DMS79 treated with DMSO at 0.1 percent for 48 hours (cell line): ENCODE measurements around the gene UBE2D1.
"Not testable (repeated sequence)": the region's sequence is repeated elsewhere in the genome, so short reads cannot be mapped to it uniquely, and the experiment has no call there.

ENCODE experiments used
- DNase-seq: peaks from one replicate; lab custom pipeline; 2025; lab: John Stamatoyannopoulos, UW

The UBE2D1 gene

GRCh38 chr10:58384095-58384494, 49.3 kb downstream of the UBE2D1 start:
- DNase-seq: no peak

- peak; percentile 33 for DNase-seq
Measured at GRCh38 chr10:58384544-58384998, 49.8 kb downstream of the UBE2D1 start.

- peak; percentile 45 for DNase-seq
Measured at GRCh38 chr10:58384999-58385783, 50.4 kb downstream of the UBE2D1 start, which contains the start of gene TFAM. Gene TFAM (plus strand): TSS chr10:58385410. CDS start chr10:58385548, 138 bp downstream.

- DNase-seq: peak; percentile 2
Measured at GRCh38 chr10:58385784-58386112, 50.9 kb downstream of the UBE2D1 start.

- DNase-seq: no peak
Measured at GRCh38 chr10:58389024-58389423, 54.2 kb downstream of the UBE2D1 start.

- no peak for DNase-seq
Measured at GRCh38 chr10:58393317-58393716, 58.5 kb downstream of the UBE2D1 start.

- DNase-seq: no peak
Measured at GRCh38 chr10:58394471-58394870, 59.7 kb downstream of the UBE2D1 start.

- DNase-seq: no peak
Measured at GRCh38 chr10:58396057-58396456, 61.3 kb downstream of the UBE2D1 start.

- DNase-seq: no peak
Measured at GRCh38 chr10:58397830-58398229, 63.0 kb downstream of the UBE2D1 start.

GRCh38 chr10:58399410-58399809, 64.6 kb downstream of the UBE2D1 start:
- no peak for DNase-seq

- no peak for DNase-seq
Measured at GRCh38 chr10:58400609-58401008, 65.8 kb downstream of the UBE2D1 start.

- no peak for DNase-seq
Measured at GRCh38 chr10:58404001-58404400, 69.2 kb downstream of the UBE2D1 start.

- DNase-seq: no peak
Measured at GRCh38 chr10:58409956-58410610, 75.3 kb downstream of the UBE2D1 start.

GRCh38 chr10:58412502-58412961, 77.7 kb downstream of the UBE2D1 start:
- DNase-seq: no peak

GRCh38 chr10:58414270-58415041, 79.7 kb downstream of the UBE2D1 start:
- no peak for DNase-seq

- no peak for DNase-seq
Measured at GRCh38 chr10:58415757-58416156, 81.0 kb downstream of the UBE2D1 start.

- DNase-seq: not testable (repeated sequence)
Measured at GRCh38 chr10:58417902-58418301, 83.1 kb downstream of the UBE2D1 start.
